ENCODE data around the gene RAC2.
A peak's percentile ranks its signal among the peaks of the same experiment; 100 is the strongest.

Gene RAC2

GRCh38 chr22:37244114-37244921 lies at the start of gene RAC2:
TSS of gene RAC2 (minus strand) at chr22:37244269. CDS start at chr22:37244148, 121 bp downstream.
- TF ChIP-seq, protein P1, sequence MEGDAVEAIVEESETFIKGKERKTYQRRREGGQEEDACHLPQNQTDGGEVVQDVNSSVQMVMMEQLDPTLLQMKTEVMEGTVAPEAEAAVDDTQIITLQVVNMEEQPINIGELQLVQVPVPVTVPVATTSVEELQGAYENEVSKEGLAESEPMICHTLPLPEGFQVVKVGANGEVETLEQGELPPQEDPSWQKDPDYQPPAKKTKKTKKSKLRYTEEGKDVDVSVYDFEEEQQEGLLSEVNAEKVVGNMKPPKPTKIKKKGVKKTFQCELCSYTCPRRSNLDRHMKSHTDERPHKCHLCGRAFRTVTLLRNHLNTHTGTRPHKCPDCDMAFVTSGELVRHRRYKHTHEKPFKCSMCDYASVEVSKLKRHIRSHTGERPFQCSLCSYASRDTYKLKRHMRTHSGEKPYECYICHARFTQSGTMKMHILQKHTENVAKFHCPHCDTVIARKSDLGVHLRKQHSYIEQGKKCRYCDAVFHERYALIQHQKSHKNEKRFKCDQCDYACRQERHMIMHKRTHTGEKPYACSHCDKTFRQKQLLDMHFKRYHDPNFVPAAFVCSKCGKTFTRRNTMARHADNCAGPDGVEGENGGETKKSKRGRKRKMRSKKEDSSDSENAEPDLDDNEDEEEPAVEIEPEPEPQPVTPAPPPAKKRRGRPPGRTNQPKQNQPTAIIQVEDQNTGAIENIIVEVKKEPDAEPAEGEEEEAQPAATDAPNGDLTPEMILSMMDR (IDR thresholded peaks at IDR 0.05; ENCODE audit: low read depth, low read length, missing control alignments): no peak
- DNase-seq (ENCODE audit: extremely low read depth, low read depth): no peak
- peak within 1 kb of the TSS; percentile 39 for H3K4me3 ChIP-seq (replicated peaks; ENCODE audit: low read depth, low read length)

- no peak overlapping the region for H3K4me3 ChIP-seq (replicated peaks; ENCODE audit: low read depth, low read length)
- TF ChIP-seq, protein P1 (IDR thresholded peaks at IDR 0.05; ENCODE audit: low read depth, low read length, missing control alignments): no peak
- no peak for DNase-seq (ENCODE audit: extremely low read depth, low read depth)
These were observed 49.1 kb upstream of the RAC2 start for GRCh38 chr22:37293172-37293571.

- no peak for DNase-seq (ENCODE audit: extremely low read depth, low read depth)
- TF ChIP-seq, protein P1 (IDR thresholded peaks at IDR 0.05; ENCODE audit: low read depth, low read length, missing control alignments): no peak
These were observed 48.6 kb upstream of the RAC2 start for GRCh38 chr22:37292641-37293040.

DNA sequence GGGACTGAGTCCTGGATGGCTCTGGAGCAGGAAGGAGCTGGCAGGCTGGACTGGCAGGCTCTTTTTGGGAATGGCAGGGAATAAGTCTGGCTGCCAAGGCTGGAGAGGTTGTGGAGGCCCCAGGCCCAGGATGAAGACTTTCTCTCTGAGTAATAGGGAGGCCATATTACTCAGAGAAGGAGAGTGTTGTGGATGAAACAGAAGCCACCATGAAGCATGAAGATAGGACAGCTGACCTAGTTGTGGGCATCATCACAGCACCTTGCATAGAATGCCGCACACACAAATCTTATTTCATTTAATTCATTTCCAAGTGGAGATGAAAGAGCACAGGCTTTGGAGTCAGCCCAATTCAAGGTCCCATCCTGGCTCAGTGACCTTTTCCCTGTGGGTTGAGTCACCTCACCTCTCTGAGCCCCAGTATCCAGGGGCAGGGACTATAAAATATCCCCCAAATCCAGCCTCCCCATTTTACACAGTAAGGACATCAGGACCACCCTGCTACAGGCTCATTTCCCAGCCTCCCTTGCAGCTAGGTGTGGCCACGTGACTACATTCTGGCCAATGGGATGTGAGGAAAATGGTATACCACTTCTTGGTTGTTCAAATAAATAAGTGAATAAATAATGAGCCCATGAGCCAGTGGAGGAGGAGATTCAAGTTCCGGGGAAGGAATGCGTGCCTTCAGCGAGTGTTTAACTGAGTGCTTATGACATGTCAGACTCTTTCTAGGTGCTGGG lies 47.7 kb upstream of the RAC2 start:
- H3K4me3 ChIP-seq (replicated peaks; ENCODE audit: low read depth, low read length): no peak overlapping the region
- TF ChIP-seq, protein P1 (IDR thresholded peaks at IDR 0.05; ENCODE audit: low read depth, low read length, missing control alignments): no peak
- no peak for DNase-seq (ENCODE audit: extremely low read depth, low read depth)

More at GRCh38 chr22:37292641-37293040, 48.6 kb upstream of the RAC2 start:
- no peak overlapping the region for H3K4me3 ChIP-seq (replicated peaks; ENCODE audit: low read depth, low read length)

- peak; percentile 68 for DNase-seq (ENCODE audit: extremely low read depth, low read depth)
- H3K4me3 ChIP-seq (replicated peaks; ENCODE audit: low read depth, low read length): no peak overlapping the region
- TF ChIP-seq, protein P1 (IDR thresholded peaks at IDR 0.05; ENCODE audit: low read depth, low read length, missing control alignments): no peak
These were observed 46.7 kb upstream of the RAC2 start for GRCh38 chr22:37290737-37291136.

GRCh38 chr22:37289156-37289735 lies 45.2 kb upstream of the RAC2 start:
- no peak overlapping the region for H3K4me3 ChIP-seq (replicated peaks; ENCODE audit: low read depth, low read length)
- no peak for DNase-seq (ENCODE audit: extremely low read depth, low read depth)
- TF ChIP-seq, protein P1 (IDR thresholded peaks at IDR 0.05; ENCODE audit: low read depth, low read length, missing control alignments): no peak
